Fibroblast of skin of right biceps (primary cell): ENCODE results near the gene PFKFB3.
"Not testable (repeated sequence)": the region's sequence is repeated elsewhere in the genome, so short reads cannot be mapped to it uniquely, and the experiment has no call there.

Source experiments
- DNase-seq: peaks from one replicate; pipeline ENCODE4 v3.0.0-alpha.2; 2013

The PFKFB3 gene

DNA sequence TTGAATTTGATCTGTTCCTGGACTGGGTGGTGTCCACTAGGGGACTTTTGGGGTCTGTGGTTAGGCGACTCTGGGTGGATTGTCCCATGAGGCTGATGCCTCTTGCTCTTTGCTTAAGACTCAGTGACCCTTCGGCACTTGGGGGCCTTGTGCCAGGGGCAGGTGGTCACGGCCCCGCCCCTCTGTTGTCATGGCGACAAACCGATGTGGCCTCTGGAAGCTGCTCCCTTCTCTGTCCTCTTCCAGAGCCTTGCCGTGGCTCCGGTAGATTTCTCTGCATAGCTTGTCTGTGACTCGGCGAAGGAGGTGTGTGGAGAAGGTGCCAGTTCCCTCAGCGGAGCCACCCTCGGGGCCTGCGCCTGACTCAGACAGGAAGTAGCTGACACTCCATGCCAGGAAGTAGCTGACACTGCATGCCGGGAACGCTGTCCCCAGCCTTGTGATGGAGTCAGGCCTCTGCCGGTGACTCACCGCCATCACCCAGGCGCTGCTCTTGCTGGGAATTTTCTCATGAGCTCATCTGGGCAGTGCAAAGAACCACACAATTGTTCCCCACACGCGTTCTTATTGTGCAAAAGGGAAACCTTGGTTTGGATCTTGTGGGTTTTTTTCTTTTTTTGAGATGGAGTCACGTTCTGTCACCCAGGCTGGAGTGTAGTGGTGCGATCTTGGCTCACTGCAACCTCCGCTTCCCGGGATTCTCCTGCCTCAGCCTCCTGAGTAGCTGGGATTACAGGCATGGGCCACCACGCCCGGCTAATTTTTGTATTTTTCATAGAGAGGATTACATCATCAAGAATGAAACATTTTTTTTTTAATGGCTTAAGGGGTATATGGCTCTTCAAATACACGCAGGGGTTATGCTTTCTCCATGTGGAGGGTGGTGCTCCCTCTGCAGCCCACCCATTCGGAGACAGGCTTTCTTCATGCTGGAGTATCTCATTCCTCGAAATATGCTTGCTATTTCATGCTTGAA, 72.6 kb downstream of the PFKFB3 start:
- DNase-seq, result peak; percentile 99

DNA sequence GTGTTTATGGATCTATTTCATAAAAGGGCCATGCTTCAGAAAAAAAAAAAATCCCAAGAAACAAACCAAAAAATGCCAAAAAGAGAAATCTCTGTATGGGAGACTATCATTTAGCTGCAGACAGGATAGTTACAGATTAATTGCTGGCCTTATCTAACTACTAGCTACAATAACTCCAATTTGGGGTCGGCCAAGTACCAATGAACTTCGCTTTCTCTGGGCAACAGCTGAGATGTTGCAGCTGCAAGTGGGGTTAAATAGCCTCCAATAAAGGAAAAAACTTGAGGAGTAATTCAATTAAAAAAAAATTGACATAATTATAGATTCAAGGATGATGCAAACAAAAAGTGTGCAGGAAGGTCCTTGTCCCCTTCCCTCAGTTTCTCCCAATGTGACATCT, 73.6 kb downstream of the PFKFB3 start:
- DNase-seq, result no peak

DNA sequence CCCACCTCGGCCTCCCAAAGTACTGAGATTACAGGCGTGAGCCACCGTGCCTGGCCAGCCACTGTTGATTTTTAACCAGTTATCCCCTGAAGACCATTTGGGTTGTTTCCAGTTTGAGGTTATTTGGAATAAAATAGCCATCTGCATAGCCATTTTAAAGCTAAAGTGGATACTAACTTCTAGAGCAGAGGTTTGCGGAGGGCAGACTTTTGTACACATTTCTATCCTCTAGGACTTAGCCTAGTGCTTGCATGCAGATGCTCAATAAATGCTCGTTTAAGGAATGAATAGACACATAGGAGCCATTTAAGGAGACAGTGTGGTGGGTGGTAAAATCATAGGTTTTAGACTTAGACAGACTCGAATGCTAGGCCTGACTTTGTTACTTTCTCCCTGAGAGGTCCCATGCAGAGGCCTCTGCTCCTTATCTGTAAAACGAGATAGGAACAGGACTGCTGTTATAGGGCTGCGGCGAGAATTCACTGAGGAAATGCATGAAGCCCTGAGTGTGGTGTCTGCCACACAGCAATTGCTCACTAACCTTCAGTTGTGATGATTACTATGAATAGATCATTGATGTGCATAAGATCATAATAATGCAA, 75.9 kb downstream of the PFKFB3 start:
- DNase-seq, result no peak

DNA sequence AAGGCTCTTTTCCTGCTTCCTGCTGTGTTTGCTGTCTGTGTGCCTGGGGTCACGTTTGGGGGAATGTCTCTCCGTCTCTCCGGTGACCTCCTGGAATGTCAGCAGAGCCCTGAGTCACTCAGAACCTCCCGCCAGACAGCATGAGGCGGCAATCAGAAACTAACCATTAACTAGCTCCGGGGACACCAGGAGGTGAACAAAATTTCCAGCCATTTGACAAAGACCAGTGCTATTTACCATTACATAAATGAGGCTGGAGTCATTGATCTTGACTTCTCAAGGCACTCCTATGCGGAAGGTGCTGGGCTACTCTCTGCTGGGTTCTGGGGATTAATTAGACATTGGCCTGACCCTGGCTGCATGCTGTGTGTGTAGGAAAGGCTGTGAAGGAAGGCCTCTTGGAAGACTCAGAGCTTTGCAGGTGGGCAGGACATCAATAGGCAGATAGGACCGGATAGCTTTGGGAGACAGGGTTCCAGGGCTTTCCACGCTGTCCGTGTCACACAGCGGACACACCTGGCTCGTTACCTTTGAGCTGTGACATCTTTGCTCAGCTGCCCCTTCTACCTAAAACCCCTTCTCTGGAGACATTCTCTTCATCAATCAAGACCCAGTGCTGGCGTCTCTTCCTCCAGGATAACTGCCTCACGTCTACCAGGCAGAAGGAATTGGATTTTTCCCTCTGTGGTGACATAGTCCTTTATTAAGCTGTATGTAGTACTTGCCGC, 77.0 kb downstream of the PFKFB3 start:
- DNase-seq, result peak; percentile 88

DNA sequence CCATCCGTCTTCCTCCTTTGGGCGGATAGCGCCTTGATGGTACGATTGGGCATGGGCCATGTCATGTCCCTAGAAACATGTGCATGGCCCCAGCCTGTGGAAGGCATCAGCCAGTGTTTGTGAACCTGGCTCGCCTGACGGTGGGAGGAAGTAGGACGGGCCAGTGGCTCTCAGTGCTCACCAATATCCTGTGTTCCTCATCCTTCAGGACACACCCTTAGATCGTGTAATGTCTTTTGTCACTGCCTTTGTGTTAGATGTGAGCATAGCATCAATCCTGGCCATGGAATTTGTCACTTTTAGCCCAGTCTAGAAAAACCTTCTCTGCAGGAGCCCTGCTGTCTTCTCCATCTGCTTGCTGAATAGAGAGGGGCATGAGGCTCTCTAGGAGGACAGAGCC, 77.6 kb downstream of the PFKFB3 start:
- DNase-seq, result no peak

DNA sequence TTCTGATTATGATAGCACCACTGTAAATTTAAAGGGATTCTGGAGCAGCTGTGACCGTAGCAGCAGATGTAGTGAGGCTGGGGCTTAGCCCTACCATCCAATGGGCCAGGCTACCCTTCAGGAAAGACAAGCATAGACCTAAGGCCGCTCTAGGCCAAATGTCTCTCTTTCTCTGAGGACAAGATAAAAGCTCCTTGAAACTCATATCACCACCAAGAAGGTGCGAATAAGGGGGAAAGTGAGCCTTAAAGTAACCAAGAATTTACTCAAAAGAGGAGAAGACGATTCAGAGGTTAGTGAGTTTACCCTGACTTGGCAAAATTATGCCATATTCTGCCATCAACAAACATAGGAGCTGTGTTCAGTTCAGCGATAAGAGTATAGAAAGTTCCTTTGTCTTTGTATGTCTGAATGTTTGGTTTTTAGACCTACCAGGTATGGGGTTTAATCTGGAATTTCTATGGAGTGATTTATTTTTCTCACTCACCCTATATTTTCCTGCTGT, 79.8 kb downstream of the PFKFB3 start:
- no peak for DNase-seq

DNA sequence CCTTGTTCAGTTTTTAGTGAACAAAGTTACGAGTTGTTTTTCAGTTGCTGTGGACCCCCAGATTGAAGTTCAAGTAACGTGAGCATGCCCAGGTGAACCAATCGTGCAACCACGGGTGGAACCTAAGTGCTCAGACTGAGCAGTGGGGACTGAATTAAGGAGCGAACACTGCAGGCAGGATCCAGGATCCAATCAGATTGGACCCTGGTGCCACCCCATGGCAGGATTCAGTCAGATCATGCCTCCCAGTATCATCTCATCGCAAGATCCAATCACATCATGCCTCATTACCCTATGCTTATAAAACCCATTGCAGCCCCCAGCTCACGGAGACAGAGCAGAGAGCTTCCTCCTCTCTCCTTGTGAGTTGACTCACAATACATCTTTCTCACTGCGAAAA, 80.9 kb downstream of the PFKFB3 start:
- no peak for DNase-seq

DNA sequence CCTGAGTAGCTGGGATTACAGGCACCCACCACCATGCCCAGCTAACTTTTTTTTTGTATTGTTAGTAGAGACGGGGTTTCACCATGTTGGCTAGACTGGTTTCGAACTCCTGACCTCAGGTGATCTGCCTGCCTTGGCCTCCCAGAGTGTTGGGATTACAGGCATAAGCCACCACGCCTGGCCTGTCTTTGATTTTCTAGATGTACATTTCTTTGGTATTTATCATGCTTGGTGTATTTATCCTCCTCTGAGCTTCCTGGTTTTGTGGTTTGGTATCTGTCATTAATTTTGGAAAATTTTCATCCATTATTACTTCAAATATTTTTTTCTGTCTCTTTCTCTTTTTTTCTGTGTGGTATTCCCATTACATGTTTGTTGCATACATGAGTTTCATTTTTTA, 87.9 kb downstream of the PFKFB3 start:
- peak; percentile 69 for DNase-seq

DNA sequence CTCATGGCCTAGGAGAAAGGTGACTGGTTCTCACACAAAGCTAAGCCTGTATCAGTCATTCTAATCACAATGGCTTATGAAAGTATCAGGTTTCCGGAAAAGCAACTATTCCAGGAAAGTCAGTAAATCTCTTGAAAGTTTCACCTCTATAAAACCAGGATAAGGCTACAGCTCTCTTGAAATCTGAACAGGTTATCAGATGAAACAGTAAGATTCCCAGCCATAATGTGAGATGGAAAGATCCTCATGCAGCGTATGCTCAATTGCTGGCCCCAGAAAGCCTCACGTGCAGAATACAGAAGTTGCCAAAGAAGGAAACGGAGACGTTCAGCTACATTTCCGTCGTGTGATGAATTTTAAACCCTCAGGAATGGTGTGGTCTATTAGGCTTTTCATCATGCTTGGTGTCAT, 90.0 kb downstream of the PFKFB3 start:
- DNase-seq, result peak; percentile 70

DNA sequence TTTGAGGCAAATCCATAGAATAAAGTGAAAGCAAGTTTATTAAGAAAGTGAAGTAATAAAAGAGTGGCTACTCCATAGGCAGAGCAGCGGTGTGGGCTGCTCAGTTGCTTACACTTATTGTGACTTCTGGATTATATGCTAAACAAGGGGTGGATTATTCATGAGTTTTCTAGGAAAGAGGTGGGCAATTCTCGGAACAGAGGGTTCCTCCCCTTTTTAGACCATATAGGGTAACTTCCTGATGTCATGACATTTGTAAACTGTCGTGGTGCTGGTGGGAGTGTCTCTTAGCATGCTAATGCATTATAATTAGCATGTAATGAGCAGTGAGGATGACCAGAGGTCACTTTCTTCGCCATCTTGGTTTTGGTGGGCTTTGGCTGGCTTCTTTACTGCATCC, 93.7 kb downstream of the PFKFB3 start:
- DNase-seq, result not testable (repeated sequence)

DNA sequence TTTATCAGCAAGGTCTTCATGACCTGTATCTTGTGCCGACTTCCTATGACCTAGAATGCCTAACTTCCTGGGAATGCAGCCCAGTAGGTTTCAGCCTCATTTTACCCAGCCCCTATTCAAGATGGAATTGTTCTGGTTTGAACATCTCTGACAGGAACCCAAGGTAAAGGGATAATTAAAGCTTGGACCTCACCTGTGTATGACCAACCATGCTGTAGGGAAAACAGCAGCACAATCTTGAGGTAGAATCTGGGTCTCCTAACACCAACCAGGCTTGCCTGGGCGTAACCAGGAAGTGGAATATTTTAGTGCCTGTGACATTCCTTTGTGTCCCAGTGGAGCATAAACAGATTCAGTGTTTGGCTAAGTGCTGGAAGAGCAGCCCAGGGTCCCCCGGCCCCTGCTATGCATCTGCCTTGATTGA, 94.1 kb downstream of the PFKFB3 start:
- no peak for DNase-seq

DNA sequence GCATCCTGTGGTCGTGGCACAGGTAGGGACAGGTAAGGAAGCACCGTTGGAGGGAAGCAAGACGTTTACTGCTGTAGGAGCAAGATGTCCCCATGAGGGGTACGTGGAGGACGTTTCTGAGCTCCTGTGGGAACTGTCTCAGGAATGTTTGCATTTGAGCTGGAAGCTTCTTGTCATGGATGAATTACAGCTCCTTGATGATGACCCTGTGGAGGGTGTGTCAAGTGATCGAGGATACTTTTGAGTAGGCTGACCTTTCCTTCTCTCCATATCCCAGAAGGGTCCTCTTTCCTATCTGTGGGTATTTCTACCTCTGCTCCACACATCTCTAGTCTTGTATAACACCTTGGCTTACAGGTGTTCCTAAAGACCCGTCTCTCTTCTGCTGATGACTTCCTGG, 94.8 kb downstream of the PFKFB3 start:
- DNase-seq, result no peak

DNA sequence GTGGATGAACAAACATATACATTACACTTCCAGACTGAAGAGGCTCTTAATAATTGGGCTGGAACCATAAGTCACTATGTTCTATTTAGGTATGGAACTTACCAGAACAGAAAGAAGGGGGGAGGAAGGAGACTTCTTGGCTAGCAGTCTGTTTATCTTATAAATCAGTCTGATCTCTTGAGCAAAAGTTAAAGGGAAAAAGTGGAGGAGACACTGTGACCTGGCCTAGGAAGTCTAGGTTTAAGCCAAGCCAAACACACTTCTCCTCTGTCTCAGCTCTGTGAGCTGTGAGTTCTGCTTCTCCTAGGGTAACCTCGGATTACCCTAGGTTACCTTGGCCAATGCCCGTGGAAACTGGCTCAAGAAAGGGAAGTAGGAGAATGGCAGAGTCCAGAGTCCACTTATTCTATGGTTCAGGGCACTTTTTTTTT, 95.2 kb downstream of the PFKFB3 start:
- peak; percentile 44 for DNase-seq

DNA sequence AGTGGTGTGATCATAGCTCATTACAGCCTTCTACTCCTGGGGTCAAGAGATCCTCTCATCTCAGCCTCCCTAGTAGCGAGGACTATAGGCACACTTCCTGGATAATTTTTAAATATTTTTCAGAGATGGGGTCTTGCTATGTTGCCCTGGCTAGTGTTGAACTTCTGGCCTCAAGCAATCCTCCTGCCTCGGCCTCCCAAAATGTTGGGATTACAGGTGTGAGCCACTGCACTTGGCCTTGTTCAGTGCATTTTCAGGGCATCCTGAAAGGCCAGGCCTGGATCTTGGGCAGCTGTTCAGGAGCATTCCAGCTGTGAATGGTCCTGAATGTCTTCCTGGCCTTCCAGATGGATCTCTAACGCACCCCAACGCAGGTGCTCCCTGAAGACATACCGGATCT, 95.7 kb downstream of the PFKFB3 start:
- no peak for DNase-seq

DNA sequence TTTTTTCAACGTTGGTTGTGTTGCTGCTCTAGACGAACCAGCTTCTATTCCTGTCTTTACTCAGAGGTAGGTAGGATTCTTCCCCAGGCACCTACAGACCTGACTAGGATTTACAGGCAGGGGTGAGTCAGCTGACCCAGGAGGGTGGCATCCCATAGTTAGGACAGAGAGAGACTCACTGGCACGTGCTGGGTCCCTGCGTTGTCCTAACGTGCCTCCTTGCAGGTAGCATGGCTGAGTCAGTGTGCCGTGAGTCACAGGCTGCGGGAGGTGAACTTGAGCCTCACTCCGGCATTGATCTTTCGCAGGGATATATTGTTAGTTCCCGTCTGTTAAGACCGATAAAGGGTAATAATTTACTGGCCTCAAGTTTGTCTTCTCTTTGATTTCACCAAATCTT, 96.5 kb downstream of the PFKFB3 start:
- no peak for DNase-seq

DNA sequence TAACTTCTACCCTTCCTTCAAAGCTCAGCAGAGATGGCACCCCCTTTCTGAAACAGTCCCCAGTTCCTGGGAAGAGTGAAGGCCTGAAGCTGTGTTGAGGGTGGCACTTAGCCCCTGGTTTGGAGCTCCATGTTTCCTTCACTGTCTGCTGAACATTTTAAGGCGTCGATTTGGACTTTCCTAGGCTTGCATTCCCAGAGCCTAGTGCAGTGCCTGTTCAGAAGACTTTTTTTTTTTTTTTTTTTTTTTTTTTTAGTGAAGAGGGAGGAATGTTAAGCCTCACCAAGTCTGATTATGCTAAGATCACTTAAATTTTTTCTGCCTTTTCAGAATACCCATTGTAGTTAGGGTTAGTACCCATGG, 97.0 kb downstream of the PFKFB3 start:
- no peak for DNase-seq

DNA sequence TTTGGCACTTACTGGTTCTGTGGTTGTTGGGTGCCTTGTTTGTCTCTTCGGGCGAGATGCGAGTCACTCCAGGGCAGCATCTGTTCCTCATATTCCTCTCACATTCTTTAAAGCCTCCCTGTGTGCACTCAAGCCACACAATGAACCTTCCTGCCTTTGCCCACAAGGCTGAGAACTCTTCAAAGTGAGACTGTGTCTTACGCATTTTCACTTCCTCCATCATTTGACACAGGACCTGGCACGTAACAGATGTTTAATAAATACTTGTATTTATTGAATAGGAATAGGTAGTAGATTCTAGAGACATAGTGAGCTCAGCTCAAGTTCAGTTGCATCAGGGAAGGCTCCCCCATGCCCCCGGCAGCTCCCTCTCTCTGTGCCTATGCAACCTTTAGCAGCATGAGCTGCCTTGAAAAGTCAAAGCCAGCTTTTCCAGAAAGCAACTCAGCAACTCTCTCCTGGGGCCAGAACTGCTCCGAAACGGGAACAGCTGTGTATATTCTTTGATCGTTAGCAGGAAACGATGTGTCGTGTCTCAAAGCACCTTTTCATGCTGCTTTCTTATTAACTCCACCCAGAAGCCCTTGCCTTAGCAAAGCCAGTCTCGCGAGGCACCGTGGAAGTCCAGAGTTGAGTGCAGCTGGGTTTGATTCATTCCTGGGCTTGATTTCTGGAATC, 97.5 kb downstream of the PFKFB3 start:
- DNase-seq, result peak; percentile 73

DNA sequence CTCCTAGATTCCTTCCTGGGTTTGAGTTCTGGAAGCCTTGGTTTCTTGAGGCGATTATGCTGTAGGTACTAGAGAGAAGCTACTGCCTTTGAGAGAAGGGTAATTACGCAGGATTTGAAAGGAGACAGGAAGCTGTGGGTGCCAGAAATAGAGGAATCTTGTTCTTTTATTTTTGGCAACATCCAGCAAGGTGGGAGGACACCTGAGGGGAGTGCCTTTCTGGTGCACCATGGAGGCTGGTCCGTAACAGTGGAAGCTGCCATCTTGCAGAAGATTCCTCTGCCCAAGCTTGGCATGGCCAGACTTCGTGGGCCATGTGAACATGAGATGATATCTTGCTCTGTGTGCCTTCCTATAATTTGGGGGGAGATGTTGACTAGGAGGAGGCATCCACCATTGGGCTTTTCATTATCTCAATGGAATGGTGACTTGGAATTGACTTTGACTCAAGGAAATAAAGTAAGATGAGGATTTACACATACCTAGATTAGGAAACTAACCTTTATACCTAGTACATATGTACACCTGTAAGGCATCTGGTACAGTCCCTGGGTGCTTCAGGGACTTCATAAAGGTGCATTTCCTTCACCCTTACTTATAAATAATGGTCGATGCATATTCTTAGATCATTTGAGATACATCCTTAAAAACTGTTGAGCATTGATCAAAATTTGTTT, 98.2 kb downstream of the PFKFB3 start:
- DNase-seq, result no peak

DNA sequence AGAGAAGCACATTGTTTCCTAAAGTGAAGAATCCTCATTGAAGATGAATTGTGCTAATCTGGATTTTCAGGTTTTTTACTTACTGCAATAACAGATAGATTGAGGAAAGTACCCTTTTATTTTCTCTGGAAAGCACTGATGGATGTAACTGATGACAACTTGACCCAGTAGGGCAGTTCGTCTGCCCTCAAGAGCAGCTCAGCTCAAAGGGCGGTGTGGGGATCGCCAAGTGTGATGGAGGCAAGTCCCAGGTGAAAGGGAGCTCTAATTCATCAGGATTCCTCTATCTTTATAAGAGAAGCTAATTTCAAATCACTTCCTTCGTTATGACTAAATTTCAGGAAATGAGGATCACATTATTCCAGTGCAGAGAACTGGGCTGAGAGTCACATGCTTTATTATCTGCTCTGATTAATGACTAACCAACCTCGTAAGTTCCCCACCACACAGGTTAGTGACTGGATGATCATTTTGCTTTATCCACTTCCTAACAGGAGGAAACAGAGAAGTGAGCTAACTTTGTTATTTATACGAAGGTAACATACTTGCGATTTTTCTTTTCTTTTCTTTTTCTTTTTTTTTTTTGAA, 98.8 kb downstream of the PFKFB3 start:
- DNase-seq, result peak; percentile 28
